ENCODE data around the gene COL25A1. TPM values are rescaled to one million over a fixed set of nuclear protein-coding genes. Genes with fewer than 3 reads are reported as not detected.

Gene COL25A1
- total RNA-seq, 1 donor from 2014 or later: 1.3 TPM

DNA sequence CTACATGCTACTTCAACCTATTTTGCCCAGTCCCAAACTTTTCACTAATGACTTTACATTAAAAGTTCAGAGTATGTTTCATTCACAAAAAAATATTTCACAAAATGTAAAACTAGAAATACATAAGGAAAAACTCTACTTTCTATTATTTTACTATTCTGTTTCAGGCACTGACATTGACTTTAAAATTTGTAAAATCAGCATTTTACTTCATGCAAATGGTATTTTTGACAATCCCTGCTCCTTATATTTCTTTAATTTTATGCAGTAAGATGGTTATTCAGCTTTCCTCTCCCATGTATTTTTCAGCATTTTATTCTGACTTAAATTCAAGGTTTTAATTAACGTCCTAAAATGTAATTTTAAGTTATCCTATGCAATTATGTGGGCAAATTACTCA lies 178.5 kb downstream of the COL25A1 start:
- Mint-ChIP-seq H3K36me3 (ENCODE audit: unreplicated experiment) (no peaks in the 10 kb centered on the region), H3K4me1 (ENCODE audit: unreplicated experiment) (peaks cover 15% of the 10 kb centered on the region), H3K27ac (ENCODE audit: unreplicated experiment) (no peak overlapping the region), H3K4me3 (ENCODE audit: unreplicated experiment) (no peak overlapping the region), H3K9me3 (ENCODE audit: unreplicated experiment) (peaks cover 4% of the 10 kb centered on the region), H3K27me3 (ENCODE audit: unreplicated experiment) (no peaks in the 10 kb centered on the region)
- TF ChIP-seq CTCF (IDR thresholded peaks at IDR 0.05): no peak
- no peak for DNase-seq (ENCODE audit: extremely low spot score, unreplicated experiment)

GRCh38 chr4:109121561-109121960 lies 180.9 kb downstream of the COL25A1 start:
- H3K36me3 Mint-ChIP-seq (ENCODE audit: unreplicated experiment): no peaks in the 10 kb centered on the region
- H3K4me3 Mint-ChIP-seq (ENCODE audit: unreplicated experiment): no peak overlapping the region
- H3K27ac Mint-ChIP-seq (ENCODE audit: unreplicated experiment): no peak overlapping the region
- no peak for DNase-seq (ENCODE audit: extremely low spot score, unreplicated experiment)
- peaks cover 4% of the 10 kb centered on the region for H3K9me3 Mint-ChIP-seq (ENCODE audit: unreplicated experiment)
- peaks cover 3% of the 10 kb centered on the region for H3K27me3 Mint-ChIP-seq (ENCODE audit: unreplicated experiment)
- H3K4me1 Mint-ChIP-seq (ENCODE audit: unreplicated experiment): peaks cover 10% of the 10 kb centered on the region
- no peak for TF ChIP-seq CTCF (IDR thresholded peaks at IDR 0.05)

DNA sequence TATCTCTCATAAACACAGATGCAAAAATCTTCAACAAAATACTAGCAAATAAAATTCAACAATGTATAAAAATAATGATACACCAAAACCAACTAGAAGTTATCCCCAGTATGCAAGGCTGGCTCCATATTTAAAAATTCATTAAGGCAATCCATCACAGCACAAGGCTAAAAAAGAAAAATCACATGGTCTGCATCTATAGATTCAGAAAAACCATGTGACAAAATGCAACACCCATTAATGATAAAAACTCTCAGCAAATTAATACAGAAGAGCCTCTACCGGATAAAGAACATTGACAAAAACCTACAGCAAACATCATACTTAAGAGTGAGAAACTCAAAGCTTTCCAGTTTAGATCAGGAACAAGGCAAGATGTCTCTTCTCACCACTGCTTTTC lies 182.6 kb downstream of the COL25A1 start:
- H3K36me3 Mint-ChIP-seq (ENCODE audit: unreplicated experiment): no peaks in the 10 kb centered on the region
- no peak for DNase-seq (ENCODE audit: extremely low spot score, unreplicated experiment)
- H3K27ac Mint-ChIP-seq (ENCODE audit: unreplicated experiment): no peak overlapping the region
- H3K9me3 Mint-ChIP-seq (ENCODE audit: unreplicated experiment): peaks cover 4% of the 10 kb centered on the region
- no peak overlapping the region for H3K4me3 Mint-ChIP-seq (ENCODE audit: unreplicated experiment)
- peaks cover 4% of the 10 kb centered on the region for H3K27me3 Mint-ChIP-seq (ENCODE audit: unreplicated experiment)
- TF ChIP-seq CTCF (IDR thresholded peaks at IDR 0.05): no peak
- no peaks in the 10 kb centered on the region for H3K4me1 Mint-ChIP-seq (ENCODE audit: unreplicated experiment)

- peaks cover 4% of the 10 kb centered on the region for H3K27me3 Mint-ChIP-seq (ENCODE audit: unreplicated experiment)
- no peak for TF ChIP-seq CTCF (IDR thresholded peaks at IDR 0.05)
- no peaks in the 10 kb centered on the region for H3K36me3 Mint-ChIP-seq (ENCODE audit: unreplicated experiment)
- H3K4me3 Mint-ChIP-seq (ENCODE audit: unreplicated experiment): no peak overlapping the region
- no peaks in the 10 kb centered on the region for H3K4me1 Mint-ChIP-seq (ENCODE audit: unreplicated experiment)
- no peak for DNase-seq (ENCODE audit: extremely low spot score, unreplicated experiment)
- H3K9me3 Mint-ChIP-seq (ENCODE audit: unreplicated experiment): peaks cover 4% of the 10 kb centered on the region
- no peak overlapping the region for H3K27ac Mint-ChIP-seq (ENCODE audit: unreplicated experiment)
Observed at GRCh38 chr4:109118635-109119034, 183.8 kb downstream of the COL25A1 start.

- Mint-ChIP-seq H3K9me3 (ENCODE audit: unreplicated experiment) (no peaks in the 10 kb centered on the region), H3K36me3 (ENCODE audit: unreplicated experiment) (no peaks in the 10 kb centered on the region), H3K27me3 (ENCODE audit: unreplicated experiment) (peaks cover 4% of the 10 kb centered on the region), H3K27ac (ENCODE audit: unreplicated experiment) (no peak overlapping the region), H3K4me3 (ENCODE audit: unreplicated experiment) (no peak overlapping the region), H3K4me1 (ENCODE audit: unreplicated experiment) (no peaks in the 10 kb centered on the region)
- no peak for TF ChIP-seq CTCF (IDR thresholded peaks at IDR 0.05)
- DNase-seq (ENCODE audit: extremely low spot score, unreplicated experiment): no peak
Observed at GRCh38 chr4:109114501-109114900, 188.0 kb downstream of the COL25A1 start.
